ENCODE data around the gene C2orf74.
A peak's percentile ranks its signal among the peaks of the same experiment; 100 is the strongest.

The C2orf74 gene

DNA sequence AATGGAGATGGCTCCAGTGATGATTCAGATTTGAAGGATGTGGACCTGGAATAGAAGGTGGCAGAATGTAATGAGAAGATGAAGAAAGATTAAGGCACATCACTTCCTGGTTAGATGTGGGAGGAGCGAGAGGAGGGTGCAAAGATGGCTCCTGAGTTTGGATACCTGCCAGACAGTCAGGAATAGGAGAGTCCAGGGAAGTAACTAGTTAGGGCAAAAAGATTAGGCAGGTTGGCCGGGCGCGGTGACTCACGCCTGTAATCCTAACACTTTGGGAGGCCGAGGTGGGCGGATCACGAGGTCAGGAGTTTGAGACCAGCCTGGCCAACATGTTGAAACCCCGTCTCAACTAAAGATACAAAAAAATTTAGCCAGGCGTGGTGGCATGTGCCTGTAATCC lies 5.6 kb downstream of the C2orf74 start:
- Histone ChIP-seq H3K4me3 (ENCODE audit: insufficient read length, low read depth) (no peak overlapping the region), H3K4me1 (ENCODE audit: insufficient read depth, insufficient read length) (no peaks in the 10 kb centered on the region), H3K36me3 (ENCODE audit: insufficient read depth, insufficient read length, low read length) (peaks cover 42% of the 10 kb centered on the region), H3K9me3 (ENCODE audit: insufficient read depth, low read length) (no peaks in the 10 kb centered on the region), H3K9ac (ENCODE audit: insufficient read length, low read depth) (no peak overlapping the region), H3K27me3 (ENCODE audit: insufficient read depth, insufficient read length) (no peaks in the 10 kb centered on the region)
- no peak for TF ChIP-seq SUZ12 (IDR thresholded peaks at IDR 0.05; ENCODE audit: extremely low read depth, insufficient read depth, insufficient read length)
- TF ChIP-seq ZNF274 (IDR thresholded peaks at IDR 0.05; ENCODE audit: low read depth, low read length), result no peak
- TF ChIP-seq YY1 (IDR thresholded peaks at IDR 0.05; ENCODE audit: insufficient read depth, insufficient read length), result no peak
- DNase-seq (ENCODE audit: low read depth, low spot score), result no peak

DNA sequence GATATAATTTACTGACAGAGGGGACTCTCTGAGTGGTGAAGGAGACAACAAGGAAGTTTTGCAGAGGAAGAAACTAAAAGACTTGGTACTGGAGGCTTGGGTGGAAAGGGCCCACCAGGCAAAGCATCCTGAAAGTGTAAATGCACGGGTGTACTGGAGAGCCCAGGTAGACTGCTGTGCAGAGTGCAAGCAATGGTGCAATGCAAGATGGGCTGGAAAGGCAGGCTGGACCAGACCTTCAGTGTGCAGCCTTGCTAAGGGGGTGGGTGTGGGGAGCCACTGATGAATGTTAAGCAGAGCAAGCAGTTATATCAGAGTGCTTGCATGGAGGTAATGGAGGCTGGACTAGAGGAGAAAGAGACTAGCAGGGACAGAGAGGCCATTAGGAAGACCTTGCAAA lies 10.7 kb downstream of the C2orf74 start:
- no peak overlapping the region for H3K9ac ChIP-seq (ENCODE audit: insufficient read length, low read depth)
- H3K27me3 ChIP-seq (ENCODE audit: insufficient read depth, insufficient read length), result peaks cover 8% of the 10 kb centered on the region
- no peak for TF ChIP-seq YY1 (IDR thresholded peaks at IDR 0.05; ENCODE audit: insufficient read depth, insufficient read length)
- no peak for TF ChIP-seq SUZ12 (IDR thresholded peaks at IDR 0.05; ENCODE audit: extremely low read depth, insufficient read depth, insufficient read length)
- TF ChIP-seq ZNF274 (IDR thresholded peaks at IDR 0.05; ENCODE audit: low read depth, low read length), result no peak
- no peak overlapping the region for H3K4me3 ChIP-seq (ENCODE audit: insufficient read length, low read depth)
- peaks cover 6% of the 10 kb centered on the region for H3K36me3 ChIP-seq (ENCODE audit: insufficient read depth, insufficient read length, low read length)
- DNase-seq (ENCODE audit: low read depth, low spot score), result no peak
- no peaks in the 10 kb centered on the region for H3K9me3 ChIP-seq (ENCODE audit: insufficient read depth, low read length)
- H3K4me1 ChIP-seq (ENCODE audit: insufficient read depth, insufficient read length), result no peaks in the 10 kb centered on the region

DNA sequence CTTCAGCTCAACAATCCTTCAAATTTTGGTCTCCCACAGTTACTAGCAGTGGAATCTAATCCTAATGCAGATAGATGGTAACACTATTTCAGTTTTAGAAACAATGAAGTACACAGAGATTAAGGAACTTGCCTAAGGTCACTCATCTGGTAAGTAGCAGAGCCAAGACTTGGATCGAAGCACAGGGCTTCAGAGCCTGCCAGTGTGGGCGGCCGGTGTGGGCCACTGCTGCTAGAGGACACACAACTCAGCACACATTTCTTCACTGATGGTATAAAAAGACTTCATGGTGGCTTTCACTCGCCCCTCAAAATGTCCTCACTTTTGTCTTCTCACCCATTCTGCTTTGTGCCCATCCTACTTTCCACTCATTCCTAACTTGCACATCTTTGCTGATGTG lies 11.1 kb downstream of the C2orf74 start:
- TF ChIP-seq SUZ12 (IDR thresholded peaks at IDR 0.05; ENCODE audit: extremely low read depth, insufficient read depth, insufficient read length) (no peak), YY1 (IDR thresholded peaks at IDR 0.05; ENCODE audit: insufficient read depth, insufficient read length) (no peak), ZNF274 (IDR thresholded peaks at IDR 0.05; ENCODE audit: low read depth, low read length) (no peak)
- no peak overlapping the region for H3K9ac ChIP-seq (ENCODE audit: insufficient read length, low read depth)
- peaks cover 8% of the 10 kb centered on the region for H3K27me3 ChIP-seq (ENCODE audit: insufficient read depth, insufficient read length)
- no peaks in the 10 kb centered on the region for H3K9me3 ChIP-seq (ENCODE audit: insufficient read depth, low read length)
- no peaks in the 10 kb centered on the region for H3K4me1 ChIP-seq (ENCODE audit: insufficient read depth, insufficient read length)
- peaks cover 6% of the 10 kb centered on the region for H3K36me3 ChIP-seq (ENCODE audit: insufficient read depth, insufficient read length, low read length)
- no peak for DNase-seq (ENCODE audit: low read depth, low spot score)
- H3K4me3 ChIP-seq (ENCODE audit: insufficient read length, low read depth), result no peak overlapping the region

DNA sequence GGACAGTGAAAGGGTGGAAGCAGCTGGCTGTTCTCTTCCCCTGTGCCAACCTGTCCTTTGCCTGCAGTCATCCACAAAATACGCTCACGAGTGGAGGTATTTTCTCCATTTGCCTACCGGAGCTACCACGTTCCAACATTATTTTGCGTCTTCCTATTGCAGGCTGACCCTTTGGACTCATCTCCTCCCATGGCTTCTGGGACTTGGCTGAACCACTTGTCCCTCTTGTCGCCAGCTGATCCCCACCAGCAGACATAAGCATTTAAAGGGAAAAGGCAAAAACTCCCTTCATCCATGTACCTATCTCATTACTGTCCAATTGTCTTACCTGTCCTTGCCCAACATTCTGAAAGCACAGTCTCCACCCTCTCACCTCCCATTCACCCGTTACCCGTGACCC lies 13.0 kb downstream of the C2orf74 start:
- Histone ChIP-seq H3K4me1 (ENCODE audit: insufficient read depth, insufficient read length) (peaks cover 2% of the 10 kb centered on the region), H3K27me3 (ENCODE audit: insufficient read depth, insufficient read length) (peaks cover 8% of the 10 kb centered on the region), H3K36me3 (ENCODE audit: insufficient read depth, insufficient read length, low read length) (peaks cover 10% of the 10 kb centered on the region), H3K4me3 (ENCODE audit: insufficient read length, low read depth) (no peak overlapping the region), H3K9me3 (ENCODE audit: insufficient read depth, low read length) (no peaks in the 10 kb centered on the region), H3K9ac (ENCODE audit: insufficient read length, low read depth) (no peak overlapping the region)
- TF ChIP-seq YY1 (IDR thresholded peaks at IDR 0.05; ENCODE audit: insufficient read depth, insufficient read length) (no peak), SUZ12 (IDR thresholded peaks at IDR 0.05; ENCODE audit: extremely low read depth, insufficient read depth, insufficient read length) (no peak), ZNF274 (IDR thresholded peaks at IDR 0.05; ENCODE audit: low read depth, low read length) (no peak)
- DNase-seq (ENCODE audit: low read depth, low spot score), result no peak

DNA sequence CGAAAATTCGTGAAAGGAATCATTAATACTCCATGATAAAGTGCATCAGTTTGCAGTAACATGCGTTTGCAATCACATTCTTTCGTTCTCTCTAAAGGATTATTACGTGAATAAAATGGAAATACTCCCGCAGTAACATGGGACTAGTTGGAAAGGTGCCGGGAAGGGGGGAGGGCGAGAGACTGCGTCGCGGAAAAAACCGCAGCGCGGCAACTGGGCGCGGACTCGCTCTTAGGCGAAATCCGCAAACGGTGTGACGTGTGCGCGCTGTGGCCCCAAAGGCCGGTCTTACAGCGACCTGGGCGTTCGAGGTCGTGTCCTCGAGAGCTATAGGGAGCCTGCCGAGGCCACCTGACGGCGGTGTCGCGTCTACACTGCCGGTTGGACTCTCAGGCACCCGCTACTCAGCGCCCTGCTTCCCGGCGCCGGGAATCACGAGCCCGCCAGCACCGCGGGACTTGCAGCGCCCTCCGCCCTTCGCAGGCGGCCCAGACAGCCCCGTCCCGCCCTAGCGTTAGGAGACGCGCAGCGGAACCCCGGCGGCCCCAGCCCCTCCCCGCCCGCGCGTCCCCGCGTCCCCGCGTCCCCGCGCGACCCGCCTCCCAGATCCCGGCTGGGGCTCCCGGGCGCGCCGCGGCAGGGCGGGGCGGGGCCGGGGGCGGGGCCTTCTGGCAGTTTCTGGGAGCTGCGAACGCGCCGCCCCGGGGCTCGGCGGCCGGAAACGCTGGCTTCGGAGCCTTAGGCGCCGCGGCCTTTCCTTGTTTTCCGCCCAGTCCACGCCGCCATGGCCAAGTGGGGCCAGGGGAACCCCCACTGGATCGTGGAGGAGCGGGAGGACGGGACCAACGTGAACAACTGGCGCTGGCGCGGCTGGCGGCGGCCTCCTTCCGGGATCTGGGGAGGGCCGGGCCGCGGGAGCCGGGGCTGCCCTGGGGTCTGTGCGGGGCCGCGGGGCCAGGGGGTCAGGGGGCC lies 15.1 kb downstream of the C2orf74 start:
- Histone ChIP-seq H3K27me3 (ENCODE audit: insufficient read depth, insufficient read length) (peaks cover 8% of the 10 kb centered on the region), H3K36me3 (ENCODE audit: insufficient read depth, insufficient read length, low read length) (peaks cover 27% of the 10 kb centered on the region), H3K4me3 (ENCODE audit: insufficient read length, low read depth) (peak overlapping the region; percentile 67), H3K9me3 (ENCODE audit: insufficient read depth, low read length) (no peaks in the 10 kb centered on the region), H3K4me1 (ENCODE audit: insufficient read depth, insufficient read length) (peaks cover 2% of the 10 kb centered on the region), H3K9ac (ENCODE audit: insufficient read length, low read depth) (peak overlapping the region; percentile 88)
- DNase-seq (ENCODE audit: low read depth, low spot score), result peak; percentile 85
- no peak for TF ChIP-seq SUZ12 (IDR thresholded peaks at IDR 0.05; ENCODE audit: extremely low read depth, insufficient read depth, insufficient read length)
- no peak for TF ChIP-seq YY1 (IDR thresholded peaks at IDR 0.05; ENCODE audit: insufficient read depth, insufficient read length)
- no peak for TF ChIP-seq ZNF274 (IDR thresholded peaks at IDR 0.05; ENCODE audit: low read depth, low read length)

DNA sequence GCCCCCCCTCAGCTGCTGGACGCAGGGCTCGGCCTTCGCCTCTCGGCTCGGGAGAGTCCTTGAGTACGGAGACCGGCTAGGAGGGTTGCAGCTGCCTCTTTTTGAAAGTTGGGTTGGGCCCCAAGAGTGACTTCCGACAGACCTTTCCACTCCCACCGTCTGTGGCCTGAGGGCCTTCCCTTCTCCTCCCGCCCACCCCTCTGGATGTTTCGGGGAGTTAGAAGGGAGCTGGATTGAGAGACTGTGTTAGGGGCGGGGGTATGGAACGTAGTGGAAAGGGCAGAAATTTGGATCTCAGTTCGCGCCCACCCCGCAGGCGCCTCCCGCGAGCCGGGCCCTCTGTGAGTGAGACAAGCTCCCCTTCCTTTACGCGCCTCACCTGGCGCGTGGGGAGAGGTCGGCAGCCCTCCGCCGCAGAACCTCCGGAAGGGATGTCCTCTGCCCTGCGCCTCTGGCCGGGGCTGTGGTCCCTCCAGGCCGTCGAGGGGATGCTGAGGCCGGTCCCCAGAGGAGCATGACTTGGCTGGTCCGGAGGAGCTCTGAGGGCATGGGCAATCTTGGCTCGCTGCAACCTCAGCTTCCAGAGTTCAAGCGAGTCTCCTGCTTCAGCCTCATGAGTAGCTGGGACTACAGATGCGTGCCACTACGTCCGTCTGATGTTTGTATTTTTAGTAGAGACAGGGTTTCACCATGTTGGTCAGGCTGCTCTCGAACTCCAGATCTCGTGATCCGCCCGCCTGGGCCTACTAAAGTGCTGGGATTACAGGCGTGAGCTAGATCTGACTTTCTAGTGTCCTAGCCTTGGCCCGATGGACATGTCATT lies 15.9 kb downstream of the C2orf74 start:
- H3K27me3 ChIP-seq (ENCODE audit: insufficient read depth, insufficient read length), result peaks cover 8% of the 10 kb centered on the region
- peak overlapping the region; percentile 67 for H3K4me3 ChIP-seq (ENCODE audit: insufficient read length, low read depth)
- TF ChIP-seq YY1 (IDR thresholded peaks at IDR 0.05; ENCODE audit: insufficient read depth, insufficient read length), result no peak
- TF ChIP-seq SUZ12 (IDR thresholded peaks at IDR 0.05; ENCODE audit: extremely low read depth, insufficient read depth, insufficient read length), result no peak
- TF ChIP-seq ZNF274 (IDR thresholded peaks at IDR 0.05; ENCODE audit: low read depth, low read length), result no peak
- no peak for DNase-seq (ENCODE audit: low read depth, low spot score)
- no peaks in the 10 kb centered on the region for H3K9me3 ChIP-seq (ENCODE audit: insufficient read depth, low read length)
- H3K9ac ChIP-seq (ENCODE audit: insufficient read length, low read depth), result peak overlapping the region; percentile 83
- peaks cover 35% of the 10 kb centered on the region for H3K36me3 ChIP-seq (ENCODE audit: insufficient read depth, insufficient read length, low read length)
- peaks cover 2% of the 10 kb centered on the region for H3K4me1 ChIP-seq (ENCODE audit: insufficient read depth, insufficient read length)
